ENCODE data around the gene USP7.
"Not testable (repeated sequence)": the region's sequence is repeated elsewhere in the genome, so short reads cannot be mapped to it uniquely, and the experiment has no call there.

The USP7 gene

DNA sequence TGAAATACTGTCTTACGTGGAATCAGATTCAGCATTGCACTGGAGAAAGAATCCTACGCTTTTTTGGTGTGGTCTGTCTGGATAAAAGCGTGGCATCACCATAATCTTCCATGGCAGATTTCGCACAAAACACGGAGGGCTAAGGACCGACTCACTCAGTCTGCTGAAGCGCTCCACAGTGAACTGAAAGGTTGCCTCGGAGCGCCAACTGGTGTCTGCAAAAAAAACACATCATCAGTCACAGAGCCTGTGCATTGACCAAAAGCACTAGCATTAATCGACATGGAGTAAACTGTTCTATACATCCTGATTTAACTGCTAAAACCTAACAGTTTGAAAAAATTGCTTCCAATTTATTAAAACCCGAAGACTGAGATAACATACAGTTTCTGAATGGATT is 40.5 kb downstream of the USP7 start:
- DNase-seq: no peak

DNA sequence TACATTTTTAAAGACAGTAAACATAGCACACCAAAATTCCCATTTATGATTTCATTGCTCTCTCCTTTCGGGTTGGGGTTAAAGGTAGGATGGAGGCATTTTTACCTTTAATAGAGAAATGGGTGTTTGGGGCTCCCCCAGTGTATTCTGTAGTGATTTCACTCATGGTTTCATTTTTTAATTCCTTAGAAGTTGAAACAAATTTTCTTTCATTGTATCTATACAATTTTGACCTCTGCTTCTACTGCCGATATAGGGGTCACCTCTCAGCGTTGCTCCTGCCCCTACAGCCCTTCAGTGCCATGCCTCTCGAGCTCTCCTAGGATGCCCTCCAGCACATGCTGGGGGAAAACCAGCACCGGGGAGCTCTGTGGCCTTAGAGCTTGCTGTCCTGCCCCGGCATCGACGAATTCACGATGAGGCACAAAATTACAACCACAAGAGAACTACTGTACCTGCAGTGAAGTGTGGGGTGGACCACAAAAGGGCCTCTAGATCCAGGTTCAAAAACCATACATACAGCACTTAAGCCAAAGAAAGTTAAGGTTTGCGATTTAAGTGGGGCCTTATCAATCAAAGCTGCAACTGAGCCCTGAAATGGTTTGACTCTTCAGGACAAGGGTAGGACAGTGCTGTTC is 42.2 kb downstream of the USP7 start:
- no peak for DNase-seq

DNA sequence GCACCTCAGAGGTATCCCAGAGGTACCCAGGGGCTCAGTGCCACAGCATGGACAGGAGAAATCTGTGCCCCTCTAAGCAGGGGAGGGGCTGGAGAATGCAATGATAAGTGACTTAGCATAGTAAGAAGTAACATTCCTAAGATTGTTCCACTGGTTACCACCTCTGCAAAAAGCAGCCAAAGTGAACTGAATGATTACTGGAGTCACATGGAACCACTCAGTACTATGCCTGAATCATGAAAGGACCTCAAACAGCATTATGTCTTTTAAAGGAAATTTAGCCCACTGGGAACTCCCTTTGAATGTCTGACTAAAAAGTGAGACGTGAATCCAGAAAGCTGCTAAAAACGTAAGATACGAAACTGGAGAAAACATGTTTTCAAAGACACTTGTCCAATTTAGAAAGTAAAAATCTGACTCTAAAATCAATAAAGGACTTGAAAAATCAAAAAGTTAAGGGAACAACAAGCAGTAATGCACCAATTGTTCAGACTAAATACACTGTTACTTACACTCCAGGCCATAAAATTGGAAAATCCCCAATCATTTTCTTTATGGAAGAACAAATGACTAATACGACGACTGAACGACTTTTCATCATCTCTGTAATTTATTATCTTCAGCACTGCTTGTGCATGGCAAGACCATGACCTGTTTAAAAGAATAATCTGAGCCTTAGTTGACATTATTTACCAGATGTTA is 42.9 kb downstream of the USP7 start:
- DNase-seq: no peak

DNA sequence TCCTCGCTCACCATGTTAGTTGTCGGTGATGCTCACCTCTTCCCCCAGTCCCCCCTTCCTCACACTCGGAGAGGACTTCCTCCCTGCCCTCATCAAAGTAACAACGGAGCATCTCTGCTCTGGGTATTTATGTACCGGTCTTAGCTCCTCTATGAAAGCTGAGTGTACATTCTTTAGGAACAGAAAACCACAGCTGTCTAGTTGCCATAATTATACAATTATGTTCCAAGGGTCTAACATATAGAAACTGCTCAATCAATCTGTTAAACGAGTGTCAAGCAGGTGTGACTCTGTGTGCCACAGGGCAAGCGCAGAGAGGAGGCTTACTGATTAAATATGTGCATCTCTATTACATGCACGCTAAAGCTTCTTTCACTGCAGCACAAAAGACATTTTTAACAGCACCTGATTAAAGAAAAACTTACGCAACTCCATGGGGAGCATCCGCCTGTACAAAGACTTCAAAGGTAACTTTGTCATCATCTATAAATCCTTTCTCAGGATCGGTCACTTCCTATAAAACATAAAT is 43.7 kb downstream of the USP7 start:
- no peak for DNase-seq

DNA sequence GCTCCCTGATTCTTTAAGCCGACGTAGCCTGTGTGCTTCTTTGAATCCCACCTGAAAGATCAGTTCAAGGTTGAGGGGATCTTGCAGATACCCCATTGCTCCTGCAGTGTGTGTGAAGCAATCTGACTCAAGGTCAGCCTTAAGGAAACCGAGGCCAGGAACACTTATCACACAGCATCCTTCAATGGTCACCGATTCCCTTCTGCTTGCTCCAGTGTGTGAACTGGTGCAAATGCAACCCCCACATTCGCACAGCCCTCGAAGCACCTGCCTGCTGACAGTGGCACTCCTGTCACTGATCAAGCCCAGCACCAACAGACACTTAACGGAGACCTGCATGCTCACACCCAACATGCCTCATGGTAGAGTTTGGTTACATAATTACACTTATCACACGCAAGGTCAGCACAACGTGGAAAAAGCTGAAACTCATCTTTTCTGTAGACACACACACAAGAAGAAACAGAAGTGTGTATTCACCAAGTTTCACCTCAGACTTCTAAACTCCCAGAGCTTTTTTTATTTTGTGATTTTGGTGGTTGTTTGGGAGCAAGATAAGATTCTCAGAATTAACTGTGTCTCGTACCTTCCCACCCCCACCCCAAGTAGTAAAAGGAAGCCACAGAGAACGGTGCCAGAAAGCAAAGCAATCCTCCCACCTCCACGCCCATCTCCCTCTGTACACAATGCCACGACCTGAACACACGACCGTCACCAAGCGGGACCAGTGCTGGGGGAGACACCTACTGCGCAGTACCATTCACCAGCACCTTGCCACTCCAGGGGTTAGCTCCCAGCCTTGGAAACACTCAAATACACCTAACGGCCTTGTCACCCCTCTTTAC is 44.4 kb downstream of the USP7 start:
- DNase-seq: no peak

DNA sequence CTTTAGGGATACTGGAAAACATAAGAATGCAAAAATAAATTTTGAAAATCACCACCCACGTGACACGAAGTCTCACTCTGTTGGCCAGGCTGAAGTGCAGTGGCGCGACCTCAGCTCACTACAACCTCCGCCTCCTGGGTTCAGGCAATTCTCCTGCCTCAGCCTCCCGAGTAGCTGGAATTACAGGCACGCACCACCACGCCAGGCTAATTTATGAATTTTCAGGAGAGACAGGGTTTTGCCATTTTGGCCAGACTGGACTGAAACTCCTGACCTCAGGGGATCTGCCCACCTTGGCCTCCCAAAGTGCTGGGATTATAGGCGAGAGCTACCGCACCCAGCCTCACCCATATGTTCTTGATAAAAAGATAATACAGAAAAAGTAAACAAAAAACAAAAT is 46.4 kb downstream of the USP7 start:
- DNase-seq: not testable (repeated sequence)

DNA sequence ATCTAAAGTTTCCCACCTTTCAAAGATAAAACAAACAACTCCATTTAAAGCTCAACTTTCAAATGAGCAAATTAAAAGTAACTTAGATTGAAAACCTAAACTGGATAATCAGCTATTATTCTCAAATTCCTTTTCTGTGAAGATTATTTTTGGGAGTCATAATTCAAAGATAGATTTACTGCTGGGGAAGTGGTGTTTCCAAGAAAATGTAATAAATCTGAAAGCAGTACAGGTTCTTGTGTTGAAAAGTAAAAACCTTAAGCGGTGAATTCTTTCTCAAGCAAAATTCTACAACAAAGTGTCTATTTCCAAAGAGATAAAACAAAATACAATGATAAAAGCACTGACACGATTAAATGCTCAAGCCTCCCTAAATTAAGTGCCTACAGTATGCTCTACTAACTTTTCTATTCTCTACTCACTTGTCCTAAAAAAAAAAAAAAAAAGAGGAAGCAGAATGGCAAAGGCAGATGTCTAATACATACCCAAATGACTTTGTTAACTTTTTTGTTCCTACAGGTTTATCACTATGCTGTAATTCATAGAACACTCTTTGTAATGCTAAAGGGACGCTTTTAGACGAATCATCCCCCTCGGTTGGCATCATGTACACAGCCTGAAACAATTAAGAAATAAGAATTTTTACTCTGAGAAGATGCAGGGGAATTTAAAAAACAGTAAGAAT is 47.0 kb downstream of the USP7 start:
- DNase-seq: peak; percentile 60

DNA sequence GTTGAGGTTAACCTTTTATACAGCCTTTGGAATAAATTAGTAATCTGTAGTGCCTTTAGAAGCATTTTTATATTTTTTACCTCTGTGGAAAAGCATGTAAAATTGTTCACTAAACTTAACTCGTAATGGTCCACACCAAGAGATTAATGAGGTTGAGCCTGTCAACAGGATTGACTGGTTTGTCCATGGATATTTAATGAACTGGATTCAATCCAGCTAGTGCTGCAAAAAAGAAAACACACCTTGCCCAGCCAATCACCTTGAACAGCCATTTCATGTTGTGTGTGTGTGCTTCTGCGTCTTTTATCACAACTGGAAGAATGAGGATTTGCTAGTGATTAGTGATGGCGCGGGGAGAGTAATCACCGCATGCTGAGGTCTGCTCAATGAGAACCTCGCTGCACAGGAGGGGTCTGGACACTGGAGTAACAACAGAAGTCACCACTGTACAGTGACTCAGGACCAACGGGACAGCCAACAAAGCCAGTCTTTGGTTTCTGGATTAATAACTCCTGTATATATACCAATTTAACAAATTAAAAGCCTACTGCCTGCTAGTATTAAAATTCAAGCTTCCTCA is 47.9 kb downstream of the USP7 start:
- no peak for DNase-seq

DNA sequence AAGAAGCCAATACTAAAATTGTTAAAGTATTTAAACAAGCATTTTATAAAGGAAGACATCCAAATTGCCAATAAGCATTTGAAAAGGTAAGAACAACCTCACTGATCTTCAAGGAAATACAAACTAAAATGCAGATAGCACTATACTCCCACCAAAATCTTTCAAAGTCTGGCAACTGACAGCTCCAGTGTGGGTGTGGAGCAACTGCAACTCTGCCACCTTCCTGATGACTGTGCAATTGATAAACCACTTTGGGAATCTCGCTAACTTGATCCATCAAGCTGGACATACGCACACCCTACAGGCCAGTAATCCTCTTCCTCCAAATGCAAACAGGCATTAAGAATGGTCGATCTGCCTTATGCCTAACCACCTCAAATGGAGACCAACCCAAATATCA is 49.6 kb downstream of the USP7 start:
- no peak for DNase-seq

DNA sequence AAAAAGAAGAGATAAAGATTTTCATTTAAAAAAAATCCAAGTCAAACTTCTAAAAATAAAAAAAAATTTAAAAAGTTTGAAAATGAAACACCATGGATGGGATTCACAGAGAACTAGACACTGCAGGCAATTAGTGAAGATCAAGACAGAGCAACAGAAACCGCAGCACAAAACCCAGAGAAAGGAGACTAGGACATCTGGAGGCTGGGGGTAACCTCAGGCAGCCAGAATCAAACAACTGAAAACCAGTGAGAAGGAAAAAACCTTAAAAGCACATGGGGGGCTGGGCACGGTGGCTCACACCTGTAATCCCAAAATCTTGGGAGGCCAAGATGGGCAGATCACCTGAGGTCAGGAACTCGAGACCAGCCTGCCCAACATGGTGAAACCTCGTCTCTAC is 50.9 kb downstream of the USP7 start:
- DNase-seq: no peak

DNA sequence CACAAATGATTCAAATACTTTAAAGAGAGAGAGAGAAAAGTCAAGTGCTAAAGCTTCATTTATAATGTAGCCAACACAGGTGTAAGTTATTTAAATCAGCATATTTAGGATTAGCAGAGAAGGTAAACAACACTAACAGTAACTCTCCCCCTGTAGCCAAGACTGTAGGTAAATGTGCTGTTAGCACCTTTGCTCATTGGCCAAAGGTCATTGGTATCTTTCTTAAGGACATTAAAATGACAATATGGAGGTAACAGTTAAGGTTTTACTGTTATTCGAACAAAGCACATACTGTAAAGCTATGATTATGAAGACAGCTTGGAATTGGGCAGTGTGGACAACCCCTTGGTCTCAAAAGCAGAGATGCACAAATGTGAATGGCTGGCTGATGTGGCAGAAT is 52.9 kb downstream of the USP7 start:
- DNase-seq: no peak

DNA sequence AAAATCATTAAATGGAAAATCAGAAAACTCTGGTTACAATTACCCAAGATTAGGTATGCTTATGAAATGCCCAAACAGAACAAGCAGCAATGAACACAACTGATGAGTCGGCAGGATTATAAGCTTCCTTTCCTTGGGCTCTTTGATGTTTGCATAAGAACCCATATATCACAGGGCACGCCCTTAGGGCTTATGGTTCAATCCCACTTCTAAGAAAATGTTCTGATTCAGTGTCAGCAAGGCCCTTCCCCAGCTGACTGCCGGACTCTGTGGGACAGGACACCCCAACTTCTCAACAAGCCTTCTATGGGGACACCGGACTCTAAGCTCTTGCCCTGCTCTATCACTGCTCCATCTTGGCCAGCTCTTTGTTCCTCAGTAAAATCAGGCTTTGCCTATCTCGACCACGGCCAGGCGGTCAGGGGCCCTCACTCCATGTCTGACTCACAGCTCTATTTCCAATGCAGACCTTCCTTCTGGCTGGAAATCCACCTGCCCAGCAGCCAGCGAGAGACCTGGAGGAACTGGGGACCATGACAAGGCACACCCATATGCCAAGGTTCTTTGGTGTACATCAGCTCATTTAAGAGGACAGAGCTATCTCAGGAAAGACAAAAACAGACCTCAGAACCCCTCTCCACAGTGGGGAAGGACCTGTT is 54.8 kb downstream of the USP7 start:
- peak; percentile 65 for DNase-seq

DNA sequence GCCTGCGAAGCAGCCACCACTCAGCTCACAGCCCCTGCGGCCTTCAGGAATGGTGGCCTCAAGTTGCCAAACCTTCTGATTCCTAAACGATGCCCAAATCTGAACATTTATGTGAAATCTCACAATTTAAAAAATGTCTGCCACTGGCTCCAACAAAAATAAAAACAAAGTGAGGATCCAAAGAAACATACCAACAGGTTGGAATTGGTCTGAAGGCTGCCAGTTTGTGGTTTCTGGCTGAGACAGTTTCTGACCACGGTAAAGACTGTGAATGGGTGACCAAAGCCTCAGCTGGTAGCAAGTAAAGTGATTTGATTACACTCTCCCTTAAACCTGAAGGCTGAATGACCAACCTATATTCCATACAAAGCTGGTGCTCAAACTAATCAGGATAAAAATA is 56.6 kb downstream of the USP7 start:
- DNase-seq: no peak

DNA sequence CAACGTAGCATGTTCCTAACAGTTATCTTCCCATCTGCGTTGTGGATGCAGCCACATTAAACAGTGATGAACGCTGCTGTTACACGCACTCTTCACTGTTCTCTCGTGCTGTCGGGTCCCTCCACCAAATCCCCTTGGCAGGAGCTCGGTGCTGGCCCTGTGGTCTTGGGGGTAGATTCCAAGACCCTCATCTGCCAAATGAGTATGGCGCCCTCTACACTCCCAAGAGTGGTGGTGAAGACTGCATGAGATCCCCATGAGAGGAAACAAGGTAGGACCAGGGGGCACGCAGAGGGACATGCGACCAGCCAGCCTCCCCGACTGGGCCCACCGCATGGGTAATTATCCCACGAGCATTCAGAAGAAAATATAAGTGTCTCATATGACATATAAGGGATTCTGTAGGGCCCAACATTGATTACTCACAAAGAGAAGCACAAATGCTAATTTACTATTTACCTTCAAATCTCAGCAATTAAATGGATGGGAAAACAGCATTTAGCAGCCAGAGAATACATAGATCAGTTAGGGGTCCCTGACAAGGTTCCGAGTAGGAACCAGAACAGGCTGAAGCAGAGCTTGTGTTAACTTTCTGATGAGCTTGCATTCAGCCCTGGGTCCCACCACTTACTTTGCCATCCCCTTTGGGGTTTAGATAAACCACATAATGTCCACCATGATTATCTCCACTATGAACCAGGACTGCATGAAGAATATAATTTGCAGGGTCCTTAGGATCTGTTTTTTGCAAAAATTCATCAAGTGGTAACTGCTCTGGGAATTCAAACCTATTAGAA is 57.7 kb downstream of the USP7 start:
- no peak for DNase-seq

DNA sequence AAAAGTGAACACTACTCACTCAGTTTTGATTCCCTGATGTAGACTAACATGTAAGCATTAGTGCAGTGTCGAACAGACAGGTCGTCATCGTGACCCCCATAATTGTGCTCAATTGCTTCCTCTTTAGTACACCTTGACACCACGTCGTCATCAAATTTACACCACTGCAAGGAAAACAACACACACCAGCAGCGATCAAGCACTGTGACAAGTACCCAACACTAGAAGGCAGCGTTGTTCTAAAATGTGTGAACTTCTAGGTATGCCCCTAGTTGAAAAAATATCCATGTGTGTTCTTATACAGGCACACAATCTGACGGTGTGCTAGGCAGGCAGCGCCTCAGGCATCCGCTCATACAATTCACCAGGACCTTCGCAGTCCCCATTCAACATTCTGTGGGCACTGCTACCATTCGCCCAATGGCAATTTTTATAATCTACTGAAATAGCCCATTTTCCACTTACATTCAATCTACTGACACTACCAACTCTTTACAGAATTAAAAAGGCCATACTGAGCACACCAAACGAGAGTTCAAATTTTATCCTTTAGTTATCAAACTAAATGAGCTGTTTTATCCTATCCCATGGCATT is 58.4 kb downstream of the USP7 start:
- DNase-seq: peak; percentile 44

DNA sequence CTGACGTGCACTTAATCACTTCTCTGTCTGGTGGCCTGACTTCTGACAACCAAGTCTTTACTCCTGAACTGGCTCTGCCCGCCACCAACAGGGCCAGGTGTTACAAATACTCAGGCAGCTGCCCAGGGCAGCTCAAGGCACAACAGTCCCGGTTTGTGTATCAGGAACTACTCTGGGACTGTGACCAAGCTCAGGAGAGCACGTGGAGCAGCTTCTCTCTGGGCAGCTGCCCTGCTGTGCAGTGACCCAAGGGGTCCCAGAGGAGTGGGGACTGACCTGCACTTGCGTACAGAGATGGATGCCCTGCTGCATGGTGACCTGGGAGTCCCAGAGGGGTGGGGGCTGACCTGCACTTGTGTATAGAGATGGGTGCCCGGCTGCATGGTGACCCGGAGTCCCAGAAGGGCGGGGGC is 59.7 kb downstream of the USP7 start:
- no peak for DNase-seq

DNA sequence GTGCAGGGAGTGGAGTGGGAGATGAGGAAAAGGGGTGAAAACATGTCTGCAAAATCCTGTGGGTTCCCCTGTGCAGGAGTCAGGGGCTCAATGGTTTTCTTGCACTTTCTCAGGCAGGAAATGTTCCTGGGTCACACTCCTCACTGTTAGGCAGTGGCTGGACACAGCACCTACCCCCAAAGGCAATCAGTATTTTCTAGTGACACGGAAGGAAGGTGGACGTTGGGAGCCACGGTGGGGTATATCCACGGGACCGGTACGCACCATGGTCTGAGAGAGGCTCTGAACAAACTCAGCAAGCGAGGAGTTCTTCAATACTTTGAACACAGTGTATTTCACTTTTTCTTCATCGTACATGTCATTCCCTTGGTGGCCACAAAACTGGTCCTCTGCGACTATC is 60.7 kb downstream of the USP7 start:
- no peak for DNase-seq

DNA sequence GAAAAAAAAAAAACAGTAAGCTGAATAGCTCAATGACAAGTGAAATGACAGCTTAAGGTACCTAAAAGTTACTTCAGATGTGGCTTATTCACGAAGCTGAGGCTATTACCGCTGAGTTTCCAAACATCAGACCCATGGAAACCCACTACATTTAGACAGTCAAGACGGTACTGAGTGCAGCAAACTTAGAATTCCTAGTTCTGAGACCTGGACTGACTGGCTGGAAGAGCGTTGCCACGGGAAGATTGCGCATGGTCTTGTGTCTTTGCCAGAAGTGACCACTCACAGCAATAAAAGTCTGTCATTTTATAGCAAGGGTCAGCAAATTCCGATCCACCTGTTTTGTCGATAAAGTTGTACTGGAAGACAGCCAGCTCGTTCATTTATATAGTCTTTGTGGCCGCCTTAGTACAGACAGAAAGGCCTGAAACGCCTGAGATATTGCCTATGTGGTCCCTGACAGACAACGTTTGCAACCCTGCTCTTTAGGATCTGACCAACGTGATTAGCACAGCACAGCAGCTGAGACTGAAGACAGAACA is 62.3 kb downstream of the USP7 start:
- DNase-seq: no peak

DNA sequence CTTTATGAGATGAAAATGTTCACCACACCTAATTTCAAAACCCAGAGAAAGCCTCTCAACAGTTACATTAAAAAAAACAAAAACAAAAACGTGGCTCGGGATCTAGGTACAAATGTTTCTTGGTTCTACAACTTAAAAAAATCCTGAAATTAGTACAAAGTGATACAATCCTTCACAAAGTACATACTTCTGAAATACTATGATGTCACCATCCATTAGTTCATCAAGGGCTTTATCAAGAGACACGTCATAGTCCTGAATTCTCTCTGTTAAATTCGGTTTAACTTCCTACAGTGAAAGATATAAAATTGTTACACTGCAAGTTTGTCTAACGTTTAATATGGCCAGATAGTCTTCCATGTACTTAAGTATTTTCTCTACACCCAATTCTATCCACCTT is 63.4 kb downstream of the USP7 start:
- DNase-seq: no peak

DNA sequence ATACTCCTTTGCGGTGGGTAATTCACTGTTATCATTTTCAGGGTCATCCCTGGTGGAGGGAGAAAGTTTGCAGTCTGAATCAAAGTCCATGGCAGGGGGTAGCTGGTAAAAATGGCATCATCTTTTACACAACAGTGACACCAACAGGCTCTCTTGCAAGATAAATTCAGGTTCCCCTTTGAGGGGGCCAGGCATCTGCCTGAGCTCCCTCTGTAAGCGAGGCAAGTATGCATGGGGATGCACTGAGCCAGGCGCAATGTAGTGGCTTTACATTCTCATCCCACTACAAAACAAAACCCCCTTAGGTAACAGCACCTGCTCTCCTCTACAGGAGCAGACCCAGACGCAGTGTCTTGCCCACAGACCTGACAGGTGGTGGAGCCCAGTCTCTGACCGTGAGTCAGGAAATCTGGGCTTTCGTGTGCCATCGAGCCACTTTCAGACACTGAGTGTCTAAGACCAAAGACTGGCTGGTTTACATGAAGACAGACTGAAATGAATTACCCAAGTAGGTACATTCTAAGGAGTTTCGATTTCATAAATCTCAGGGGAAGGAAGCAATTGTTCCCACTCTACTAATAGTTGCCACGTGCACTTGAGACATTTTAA is 63.9 kb downstream of the USP7 start:
- DNase-seq: no peak
